ENCODE data around the gene RNU5B-1.

The RNU5B-1 gene

DNA sequence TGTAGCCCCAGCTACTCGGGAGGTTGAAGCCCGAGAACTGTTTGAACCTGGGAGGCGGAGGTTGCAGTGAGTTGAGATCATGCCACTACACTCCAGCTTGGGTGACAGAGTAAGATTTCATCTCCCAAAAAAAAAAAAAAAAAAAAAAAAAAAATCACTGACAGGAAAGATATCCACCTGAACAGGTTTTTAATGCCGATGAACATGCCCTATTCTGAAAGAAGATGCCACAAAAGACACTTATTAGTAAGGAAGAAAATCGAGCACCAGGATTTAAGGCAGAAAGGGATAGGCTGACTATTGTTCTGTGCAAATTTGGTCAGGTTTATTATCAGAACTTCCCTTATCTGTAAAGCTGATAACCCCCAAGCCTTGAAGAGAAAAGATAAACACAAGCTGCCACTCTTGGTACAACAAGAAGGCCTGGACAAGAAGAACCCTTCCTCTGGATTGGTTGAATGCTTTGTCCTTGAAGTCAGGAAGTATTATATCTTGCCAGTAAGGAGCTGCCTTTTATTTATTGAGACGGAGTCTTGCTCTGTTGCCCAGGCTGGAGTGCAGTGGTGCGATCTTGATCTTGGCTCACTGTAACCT, 15.1 kb upstream of the RNU5B-1 start:
- DNase-seq = no peak

DNA sequence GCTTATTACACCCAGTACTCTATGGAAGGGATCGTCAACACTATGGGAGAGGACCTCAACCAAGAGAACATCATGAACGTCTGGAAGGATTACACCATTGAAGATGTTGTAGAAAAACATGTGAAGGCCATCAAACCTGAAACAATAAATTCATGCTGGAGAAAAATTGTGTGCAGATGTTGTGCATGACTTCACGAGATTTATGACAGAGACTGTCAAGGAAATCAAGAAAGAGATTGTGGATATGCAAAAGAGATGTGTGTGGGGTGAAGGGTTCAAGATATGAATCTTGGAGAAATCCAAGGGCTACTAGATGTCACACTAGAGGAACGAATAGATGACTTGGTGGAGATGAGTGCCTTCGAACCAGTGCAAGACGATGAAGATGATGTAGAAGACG, 14.2 kb upstream of the RNU5B-1 start:
- no peak for DNase-seq

DNA sequence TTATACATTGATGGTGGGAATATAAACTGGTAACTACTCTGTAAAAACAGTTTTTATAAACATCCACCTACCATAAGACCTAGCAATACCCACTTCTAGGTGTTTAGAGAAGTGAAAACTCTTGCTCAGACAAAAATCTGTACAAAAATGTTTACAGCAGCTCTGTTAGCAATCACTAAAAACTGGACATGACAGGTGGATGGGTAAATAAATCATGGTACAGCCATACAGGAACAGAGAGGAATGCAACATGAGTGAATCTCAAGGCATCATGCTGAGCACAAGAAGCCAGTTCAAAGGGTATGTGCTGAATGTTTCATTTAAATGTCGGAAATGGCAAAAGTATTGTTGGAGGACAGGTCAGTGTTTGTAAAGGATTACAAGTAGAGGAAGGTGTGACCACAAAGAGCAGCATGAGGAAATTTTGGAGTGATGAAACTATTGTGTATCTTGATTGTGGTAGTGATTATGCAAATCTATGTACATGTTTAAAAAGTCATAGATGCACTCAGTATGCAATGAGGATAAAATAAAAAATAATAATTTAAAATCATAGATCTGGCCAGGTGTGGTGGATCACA, 11.4 kb upstream of the RNU5B-1 start:
- DNase-seq = peak; percentile 21

DNA sequence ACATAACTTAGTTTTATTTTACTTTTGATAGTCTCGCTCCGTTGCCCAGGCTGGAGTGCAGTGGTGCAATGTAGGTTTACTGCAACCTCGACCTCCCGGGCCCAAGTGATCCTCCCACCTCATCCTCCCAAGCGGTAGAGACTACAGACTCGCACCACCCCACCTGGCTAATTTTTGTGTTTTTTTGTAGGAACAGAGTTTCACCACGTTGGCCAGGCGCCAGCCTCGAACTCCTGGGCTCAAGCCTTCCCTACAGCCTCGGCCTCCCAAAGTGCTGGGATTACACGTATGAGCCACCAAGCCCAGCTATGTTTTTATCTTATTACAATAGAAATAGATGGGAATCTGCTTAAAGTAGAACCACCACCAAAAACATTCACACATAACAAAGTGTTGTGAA, 5.7 kb upstream of the RNU5B-1 start:
- DNase-seq = no peak

DNA sequence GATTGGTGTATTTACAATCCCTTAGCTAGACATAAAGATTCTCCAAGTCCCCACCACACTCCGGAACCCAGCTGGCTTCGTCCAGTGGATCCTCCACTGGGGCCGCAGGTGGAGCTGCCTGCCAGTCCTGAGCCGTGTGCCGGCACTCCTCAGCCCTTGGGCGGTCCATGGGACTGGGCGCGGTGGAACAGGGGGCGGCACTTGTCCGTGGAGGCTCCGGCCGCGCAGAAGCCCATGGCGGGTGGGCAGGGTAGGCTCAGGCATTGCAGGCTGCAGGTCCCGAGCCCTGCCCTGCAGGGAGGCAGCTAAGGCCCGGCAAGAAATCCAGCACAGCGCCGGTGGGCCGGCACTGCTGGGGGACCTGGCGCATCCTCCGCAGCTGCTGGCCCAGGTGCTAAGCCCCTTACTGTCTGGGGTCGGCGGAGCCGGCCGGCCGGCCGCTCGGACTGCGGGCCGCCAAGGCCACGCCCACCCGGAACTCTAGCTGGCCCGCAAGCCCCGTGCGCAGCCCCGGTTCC, 3.5 kb upstream of the RNU5B-1 start:
- DNase-seq = no peak

DNA sequence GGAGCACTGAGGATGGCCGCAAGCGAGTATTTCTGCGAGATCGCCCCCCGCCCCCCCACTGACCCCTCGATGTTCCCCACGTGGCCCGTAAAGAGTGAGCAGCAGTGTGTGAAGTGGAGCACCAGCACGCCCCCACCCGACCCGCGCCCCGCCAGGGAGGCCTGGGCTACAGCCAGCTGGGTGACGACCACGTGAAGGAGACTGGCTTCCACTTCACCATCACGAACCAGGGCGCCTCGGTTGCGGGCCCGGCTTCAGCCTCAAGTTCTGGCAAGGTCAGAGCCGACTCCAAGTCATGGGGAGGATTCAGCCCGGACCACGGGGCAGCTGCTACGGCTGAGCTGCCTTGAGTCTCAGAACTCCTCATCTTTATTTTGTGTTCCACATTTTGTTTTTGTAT, 2.4 kb upstream of the RNU5B-1 start:
- DNase-seq = no peak

DNA sequence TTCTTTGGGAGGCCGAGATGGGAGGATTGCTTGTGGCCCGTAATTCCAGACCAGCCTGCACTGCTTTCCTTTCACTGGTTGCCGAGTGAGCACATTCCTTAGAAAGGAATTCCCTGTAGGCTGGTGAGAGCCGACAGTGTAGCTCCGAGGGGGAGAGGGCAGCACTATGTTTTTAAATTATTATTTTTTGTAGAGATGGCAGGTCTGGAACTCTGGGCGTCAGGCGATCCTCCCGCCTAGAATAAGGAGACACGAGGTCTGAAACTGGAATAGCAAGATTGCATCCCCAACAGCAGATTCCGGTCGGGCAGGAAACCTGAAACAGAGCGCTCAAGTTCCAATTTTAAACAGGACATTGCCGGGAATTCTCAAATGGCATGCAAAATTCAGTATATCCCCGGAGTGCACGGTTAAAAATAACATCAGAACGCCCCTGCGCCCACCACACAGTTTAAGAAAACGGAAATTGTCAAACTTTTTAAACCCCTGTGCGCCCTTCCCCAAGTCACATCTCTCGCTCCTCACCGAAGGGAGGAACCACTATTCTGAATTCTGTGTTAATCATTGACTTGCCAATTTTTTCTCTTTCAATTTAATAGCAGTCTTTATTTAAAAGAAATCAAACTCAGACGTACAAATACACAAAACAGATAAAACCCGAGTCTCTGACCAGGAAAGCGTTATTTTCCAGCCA, 643 bp upstream of the RNU5B-1 start:
- DNase-seq = peak; percentile 77

DNA sequence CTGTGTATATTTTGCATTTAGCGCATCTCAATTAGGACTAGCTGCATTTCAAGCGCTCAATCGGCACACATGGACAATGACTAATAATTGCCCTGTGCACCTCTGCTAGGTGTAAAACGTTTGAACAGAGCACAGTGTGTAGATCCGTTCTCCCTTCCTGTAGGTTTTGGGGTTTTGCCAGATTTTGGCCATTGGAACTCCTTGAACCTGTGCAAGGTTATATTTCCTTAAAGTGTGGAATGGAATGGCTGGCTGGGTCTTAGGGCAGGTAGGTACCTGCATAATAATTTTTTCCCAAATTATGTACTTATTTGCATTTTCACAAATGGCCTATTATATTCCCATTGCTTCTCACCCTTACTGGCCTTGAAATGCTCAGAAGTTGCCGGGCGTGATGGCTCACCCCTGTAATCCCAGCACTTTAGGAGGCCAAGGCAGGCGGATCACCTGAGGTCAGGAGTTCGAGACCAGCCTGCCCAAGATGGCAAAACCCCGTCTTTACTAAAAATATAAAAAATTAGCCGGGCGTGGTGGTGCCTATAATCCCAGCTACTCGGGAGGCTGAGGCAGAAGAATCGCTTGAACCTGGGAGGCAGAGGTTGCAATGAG, 777 bp downstream of the RNU5B-1 start:
- DNase-seq = no peak

DNA sequence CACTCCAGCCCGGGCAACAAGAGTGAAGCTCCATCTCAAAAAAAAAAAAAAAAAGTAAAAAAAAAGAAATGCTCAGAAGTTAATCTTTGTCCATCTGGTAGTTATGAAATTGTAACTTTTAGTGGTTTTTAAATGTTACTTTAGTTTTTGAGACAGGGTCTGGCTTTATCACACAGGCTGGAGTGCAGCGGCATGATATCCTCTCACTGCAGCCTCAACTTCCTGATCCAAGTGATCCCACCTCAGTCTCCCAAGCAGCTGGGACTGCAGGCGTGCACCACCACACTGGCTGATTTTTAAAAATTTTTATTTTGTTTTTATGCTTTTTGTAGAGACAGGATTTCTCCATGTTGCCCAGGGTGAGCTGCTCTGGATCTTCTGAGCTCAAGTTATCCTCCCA, 1.3 kb downstream of the RNU5B-1 start:
- DNase-seq = no peak

DNA sequence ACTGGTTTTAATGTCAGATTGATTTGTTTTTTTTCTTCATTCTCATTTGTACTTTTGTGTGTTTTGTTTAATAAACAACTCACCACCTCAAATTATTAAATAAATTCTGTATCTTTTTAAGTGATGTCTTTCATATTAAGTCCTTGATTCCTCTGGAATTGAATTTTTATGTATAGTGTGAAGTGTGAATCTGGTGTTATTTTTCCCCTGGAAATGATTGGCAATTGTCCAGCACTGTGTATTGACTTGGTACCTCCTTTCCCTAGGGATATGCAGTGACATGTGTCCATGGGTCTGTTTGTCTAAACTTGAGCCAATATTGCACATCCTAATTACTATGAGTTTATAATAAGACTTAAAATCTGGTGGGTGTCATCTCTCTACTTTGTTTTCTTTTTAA, 2.1 kb downstream of the RNU5B-1 start:
- no peak for DNase-seq

DNA sequence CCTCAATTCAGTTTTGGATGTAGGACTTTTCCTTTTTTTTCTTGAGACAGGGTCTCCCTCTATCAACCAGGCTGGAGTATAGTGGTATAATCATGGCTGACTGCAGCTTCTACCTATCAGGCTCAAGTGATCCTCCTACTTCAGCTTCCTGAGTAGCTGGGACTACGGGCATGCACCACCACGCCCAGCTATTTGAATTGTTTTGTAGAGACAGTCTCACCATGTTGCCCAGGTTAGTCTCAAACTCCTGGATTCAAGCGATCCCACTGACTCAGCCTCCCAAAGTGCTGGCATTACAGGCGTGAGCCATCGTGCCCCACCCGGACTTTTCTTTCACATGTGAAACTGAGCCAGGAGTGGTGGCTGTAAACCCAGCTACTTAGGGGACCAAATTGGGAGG, 3.5 kb downstream of the RNU5B-1 start:
- DNase-seq = no peak

DNA sequence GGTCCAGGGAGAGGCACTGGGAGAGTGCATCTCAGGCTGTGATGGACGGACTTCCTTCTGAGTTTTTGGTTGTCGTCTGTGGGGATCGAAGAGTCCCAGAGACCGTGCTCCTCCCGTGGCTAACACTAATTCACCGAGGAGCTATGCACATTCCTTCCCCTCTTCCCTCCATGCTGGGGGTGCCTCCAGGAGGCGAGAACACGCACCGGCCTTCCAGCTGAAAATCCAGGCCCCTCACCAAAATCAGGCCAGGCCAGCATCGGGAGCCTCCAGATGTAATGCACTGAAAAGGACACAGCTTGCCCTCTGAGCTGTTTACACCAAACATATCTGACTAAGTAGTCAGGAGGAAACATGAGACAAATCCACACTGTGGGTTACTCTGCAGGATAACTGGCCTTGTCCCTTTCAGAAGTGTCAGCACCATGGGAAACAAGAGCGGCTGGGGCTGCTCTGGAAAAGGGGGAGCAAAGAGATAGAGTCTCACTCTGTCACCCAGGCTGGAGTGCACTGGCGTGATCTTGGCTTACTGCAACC, 5.5 kb downstream of the RNU5B-1 start:
- no peak for DNase-seq

DNA sequence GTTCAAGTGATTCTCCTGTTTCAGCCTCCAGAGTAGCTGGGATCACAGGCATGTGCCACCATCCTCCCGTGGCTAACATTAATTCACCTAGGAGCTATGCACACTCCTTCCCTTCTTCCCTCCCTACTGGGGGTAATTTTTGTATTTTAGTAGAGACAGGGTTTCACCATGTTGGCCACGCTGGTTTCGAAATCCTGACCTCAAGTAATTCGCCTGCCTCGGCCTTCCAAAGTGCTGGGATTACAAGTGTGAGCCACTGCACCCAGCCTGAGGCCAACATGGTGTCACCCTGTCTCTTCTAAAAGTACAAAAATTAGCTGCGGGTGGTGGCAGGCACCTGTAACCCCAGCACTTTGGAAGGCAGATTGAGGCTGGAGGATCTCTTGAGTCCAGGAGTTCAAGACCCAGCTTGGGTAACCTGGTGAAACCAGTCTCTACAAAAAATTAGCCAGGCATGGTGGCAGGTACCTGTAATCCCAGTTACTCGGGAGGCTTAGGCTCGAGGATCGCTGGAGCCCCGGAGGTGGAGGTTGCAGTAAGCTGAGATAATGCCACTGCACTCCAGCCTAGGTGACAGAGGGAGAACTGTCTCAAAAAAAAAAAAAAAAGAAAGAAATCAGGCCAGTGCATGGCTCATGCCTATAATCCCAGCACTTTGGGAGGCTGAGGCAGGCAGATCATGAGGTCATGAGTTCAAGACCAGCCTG, 6.1 kb downstream of the RNU5B-1 start:
- DNase-seq = no peak

DNA sequence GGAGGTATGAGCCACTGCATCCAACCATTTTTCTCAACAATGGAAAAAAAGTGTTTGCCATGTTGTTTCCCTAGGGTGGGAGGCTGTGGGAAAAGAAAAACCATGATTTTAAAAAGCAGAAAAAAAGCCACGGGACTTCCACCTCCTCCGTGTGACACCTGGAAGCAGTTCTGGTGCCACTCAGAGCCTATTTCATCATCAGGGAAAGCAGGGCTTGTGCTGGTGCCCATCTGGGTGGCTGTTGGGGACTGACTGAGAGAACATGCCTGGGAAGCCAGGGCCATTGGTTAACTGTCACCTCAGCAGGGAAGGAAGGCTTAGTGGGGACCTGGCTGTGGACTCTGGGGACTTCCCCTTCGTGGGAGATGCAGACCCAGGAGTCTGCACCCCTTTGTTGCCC, 7.3 kb downstream of the RNU5B-1 start:
- no peak for DNase-seq

DNA sequence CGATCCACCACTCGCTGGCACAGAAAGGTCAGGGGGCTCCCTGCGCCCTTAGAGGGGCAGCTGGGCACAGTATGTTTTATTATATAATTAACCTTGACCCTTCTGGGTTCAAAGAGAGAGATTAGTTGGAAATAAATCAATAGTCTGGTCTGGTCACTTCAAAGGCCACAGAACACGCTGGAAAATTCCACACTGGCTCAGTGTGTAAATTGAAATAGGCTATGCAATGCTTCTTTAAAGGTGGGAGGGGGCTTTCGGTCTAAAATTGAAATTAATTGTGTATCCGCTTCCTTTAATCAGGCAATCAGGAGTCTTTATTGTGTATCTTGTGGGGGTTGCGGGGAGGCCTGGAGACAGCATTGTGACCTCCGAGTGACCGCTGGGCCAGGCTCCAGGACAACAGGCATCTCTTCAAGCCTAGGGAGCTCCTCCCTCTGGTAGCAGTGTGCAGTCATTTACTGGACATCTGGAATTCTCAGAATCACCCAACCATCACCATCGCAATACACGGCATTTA, 8.0 kb downstream of the RNU5B-1 start:
- no peak for DNase-seq

DNA sequence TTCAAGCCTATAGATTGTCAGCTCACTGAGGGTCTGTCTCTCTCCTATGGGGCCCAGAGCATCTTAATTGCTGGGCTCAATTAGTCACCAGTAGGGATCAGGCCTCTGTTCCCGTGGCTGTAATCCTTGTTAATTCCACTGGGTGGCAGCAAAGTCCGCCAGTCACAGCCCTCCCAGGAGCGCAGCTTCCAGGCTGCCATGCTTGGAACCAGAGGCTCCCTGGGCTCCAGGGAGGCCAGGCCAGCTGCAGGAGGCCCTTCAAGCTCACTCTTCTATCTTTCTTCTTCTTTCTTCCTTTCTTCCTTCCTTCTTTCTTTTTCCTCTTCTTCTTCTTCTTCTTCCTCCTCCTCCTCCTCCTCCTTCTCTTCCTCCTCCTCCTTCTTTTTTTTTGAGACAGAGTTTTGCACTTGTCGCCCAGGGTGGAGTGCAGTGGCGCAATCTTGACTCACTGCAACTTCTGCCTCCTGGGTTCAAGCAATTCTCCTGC, 14.4 kb downstream of the RNU5B-1 start:
- DNase-seq = peak; percentile 84

DNA sequence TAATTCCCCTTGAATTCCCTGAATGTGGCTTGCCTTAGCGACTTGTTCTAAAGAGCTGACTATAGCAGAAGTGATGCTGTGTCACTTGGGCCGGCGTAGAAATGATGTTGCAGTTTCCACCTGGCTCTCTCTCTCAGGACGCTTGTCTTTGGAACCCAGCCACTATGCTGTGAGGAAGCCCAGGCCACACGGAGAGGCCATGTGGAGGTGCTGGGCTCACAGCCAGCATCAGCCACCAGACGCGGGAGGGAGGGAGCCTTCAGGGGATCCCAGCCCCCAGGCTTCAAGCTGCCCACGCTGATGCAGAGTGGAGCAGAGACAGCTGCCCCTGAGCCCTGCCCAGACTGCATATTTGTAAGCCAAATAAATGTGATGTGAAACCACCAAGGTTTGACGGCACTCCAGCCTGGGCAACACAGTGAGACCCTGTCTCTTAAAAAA, 18.6 kb downstream of the RNU5B-1 start:
- no peak for DNase-seq

DNA sequence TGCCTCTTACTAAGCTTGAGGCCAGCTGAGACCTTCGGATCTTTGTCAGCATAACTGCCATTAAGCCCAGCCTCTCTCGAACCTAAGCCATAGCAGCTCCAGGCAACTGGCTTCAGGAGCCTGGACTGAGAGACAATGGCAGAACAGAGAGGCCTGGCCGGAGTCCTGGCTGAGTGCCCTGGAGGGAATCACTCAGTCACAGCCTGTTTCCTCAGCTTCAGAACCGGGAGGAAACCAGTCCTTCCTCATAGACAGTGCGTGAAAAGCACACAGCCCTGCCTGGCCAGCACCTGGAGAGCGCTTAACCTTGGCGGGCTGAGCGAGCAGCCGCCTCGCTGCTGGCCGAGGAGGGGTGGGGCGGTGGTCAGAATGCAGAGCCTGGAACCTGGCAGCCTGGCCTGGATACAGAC, 21.6 kb downstream of the RNU5B-1 start:
- DNase-seq = peak; percentile 42

DNA sequence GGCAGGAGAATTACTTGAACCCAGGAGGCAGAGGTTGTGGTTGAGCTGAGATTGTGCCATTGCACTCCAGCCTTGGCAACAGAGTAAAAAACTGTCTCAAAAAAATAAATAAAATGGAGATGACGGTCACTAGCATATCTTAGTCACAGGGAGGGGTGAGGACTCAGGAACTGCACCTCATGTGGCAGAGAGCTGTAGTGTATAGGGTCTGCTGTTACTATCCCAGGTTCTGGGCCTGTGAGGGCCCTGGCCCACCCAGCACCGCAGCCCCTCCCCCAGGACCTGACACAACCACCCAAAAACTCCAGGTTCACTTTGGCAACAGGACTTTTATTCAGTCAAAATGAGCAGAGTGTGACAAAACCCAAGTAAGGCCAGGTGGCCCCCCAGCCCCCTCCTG, 22.3 kb downstream of the RNU5B-1 start:
- DNase-seq = no peak

DNA sequence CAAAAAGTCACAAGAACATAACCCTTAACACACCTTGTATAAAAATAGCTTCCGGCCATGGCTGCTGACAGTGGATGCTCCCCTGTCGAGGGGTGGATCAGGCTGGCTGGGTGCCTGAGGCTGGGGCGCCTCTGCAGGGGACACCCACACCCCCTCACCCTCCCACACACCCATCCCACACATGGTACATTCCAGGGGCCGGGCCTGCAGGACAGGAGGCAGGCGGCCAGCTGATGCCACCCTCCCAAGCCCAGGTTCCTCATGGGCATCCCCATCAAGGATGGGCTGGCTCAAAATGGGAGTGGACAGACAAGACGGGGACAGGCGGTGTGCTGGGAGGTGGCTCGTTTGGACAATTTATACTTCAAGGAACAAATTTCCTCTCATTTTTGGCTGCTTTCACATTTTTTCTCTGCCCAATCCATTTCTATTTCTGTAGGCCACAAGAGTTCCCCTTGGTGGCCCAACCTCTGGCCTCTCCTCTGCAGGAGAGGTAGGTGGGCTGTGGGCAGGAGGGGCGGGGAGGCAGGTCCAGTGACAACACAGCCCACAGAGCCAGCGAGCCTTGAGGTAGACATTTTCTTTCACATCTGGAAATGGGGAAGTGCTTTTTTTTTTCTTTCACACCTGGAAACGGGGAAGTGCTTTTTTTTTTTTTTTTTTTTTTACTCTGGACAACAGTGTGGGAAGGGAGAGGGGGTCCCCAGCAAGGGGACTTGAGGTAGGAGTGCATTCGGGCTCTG, 23.3 kb downstream of the RNU5B-1 start:
- DNase-seq = no peak

DNA sequence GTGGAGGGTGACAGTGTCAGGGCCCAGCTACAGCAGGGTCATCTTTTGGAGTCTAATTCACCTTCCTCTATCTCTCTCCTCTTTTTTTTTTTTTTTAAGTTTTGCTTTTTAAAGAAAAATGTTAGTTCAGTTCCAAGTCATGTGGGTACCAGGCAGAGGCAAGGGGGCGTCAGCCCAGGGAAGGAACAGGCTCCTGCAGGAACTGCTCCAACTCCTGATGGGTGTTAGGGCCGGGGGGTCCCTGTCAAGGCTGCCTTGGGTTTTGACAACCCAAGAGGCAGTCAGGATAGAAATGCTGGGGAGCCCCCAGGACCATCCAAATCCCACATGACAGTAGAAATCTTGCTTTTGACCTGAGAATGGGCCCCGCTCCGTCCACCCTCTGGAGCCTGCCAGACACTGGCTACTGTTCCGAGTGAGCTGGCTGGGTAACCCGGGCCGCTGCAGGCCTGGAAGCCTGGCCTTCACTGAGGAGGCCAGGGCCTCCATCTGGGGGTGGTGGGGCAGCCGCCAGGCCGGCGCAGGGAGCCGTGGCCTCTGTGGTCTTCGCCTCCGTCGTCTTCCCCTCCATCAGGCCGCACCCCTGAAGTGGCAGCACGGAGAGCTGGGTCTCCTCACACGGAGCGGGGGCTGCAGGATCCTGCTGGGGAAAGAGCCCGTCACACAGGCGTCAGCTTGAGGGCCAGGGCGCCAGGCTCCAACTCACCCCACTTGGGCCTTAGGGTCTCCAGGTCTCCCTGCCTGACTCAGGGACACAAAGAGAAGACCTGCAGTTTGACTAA, 24.2 kb downstream of the RNU5B-1 start:
- DNase-seq = no peak

Measured in DMS53 (cell line).